Activated CD8-positive, alpha-beta memory T cell treated with anti-CD3 and anti-CD28 coated beads, Interleukin-2, amount 50 U/mL, for 1 hour (primary cell): ENCODE data around the gene DAO.
A peak's percentile ranks its signal among the peaks of the same experiment; 100 is the strongest.
"Not testable (repeated sequence)": the region's sequence is repeated elsewhere in the genome, so short reads cannot be mapped to it uniquely, and the experiment has no call there.

ENCODE experiments used
- DNase-seq: peaks from one replicate; pipeline ENCODE4 v3.0.0-alpha.2; 2020; ENCODE audit errors: extremely low read depth

DAO gene

GRCh38 chr12:108849660-108850059 is 30.2 kb upstream of the DAO start:
- DNase-seq: no peak

DNA sequence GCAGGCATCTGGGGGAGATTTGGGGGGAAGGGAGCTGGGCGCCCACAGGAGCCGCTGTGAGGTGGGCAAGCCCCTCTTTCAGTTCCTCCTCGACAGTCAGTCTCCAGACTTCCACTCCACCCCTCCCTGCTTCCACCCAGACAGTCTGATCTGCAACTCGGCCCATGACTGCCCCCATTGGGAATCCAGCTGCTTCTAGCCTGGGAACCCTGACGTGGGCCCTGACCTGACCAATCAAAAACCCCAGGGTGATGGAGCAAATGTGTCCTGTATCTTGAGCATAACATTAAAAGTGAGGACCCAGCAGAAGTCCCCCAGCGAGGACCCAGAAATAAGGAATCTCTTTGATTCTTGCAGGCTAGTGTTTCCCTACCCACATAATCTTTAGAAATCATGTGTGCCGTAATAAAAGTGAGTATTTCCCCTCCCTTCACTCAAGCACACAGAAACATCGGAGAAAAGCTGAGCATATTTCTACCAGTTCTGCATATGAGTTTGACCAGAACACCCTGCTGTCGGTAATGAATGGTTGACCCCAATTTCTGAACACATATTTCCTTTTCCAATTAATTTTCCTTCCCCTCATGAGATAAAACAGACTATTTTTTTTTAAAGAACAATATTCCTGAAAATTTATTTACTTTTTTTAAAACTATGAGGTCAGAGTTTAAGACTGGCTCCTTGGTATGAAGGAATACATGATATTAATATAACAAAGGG is 28.9 kb upstream of the DAO start:
- DNase-seq: no peak

DNA sequence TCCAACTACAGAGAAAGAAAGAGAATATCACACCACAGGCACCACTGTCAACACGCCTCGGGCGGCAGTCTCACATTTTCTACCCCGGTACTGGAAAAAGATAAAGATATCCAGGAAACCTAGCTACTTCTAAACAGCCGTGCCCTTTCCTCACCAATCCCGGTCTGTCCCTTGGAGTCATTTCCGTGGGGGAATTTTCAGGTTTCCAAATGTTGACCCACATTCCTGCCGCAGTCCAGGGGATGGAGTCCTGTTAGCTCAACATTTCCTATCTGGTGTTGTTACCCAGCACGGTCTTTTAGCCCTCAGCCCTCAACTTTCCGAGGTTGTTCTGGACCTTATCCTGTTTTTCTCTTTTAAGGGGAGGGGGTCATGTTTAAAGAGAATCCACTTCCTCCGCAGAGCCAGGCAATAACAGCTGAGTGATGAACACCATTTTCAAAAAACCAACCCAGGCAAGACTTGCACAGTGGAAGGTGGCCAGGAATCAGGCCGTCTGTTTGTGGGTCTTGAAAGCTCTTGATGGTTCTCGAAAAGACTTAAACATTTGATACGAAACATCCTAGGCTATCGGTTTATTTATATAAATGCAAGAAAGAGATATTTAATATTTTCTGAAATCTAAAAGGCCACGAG is 27.1 kb upstream of the DAO start:
- no peak for DNase-seq

- no peak for DNase-seq
Measured at GRCh38 chr12:108853426-108853825, 26.5 kb upstream of the DAO start.

DNA sequence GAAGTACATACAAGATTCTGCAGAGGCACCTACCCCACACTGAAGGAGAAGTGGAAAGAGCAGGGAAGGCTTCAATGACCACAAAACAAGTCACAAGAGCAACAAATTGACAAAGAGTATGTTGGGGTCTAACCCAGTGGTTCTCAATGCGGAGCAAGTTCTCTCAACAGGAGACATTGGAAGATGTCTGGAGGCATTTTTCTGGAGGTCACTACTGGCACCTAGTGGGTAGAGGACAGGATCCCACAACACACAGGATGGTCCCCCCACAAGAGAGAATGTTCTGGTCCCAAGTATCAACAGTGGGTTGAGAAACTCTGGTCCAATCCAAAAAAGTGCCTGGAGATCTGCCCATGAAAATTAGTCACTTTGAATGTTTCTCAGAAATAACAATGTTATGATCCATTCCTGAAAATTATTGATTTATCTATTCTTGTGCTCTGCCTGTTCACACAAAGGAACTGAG is 25.9 kb upstream of the DAO start:
- no peak for DNase-seq

GRCh38 chr12:108854451-108855283 is 25.2 kb upstream of the DAO start:
- no peak for DNase-seq

DNA sequence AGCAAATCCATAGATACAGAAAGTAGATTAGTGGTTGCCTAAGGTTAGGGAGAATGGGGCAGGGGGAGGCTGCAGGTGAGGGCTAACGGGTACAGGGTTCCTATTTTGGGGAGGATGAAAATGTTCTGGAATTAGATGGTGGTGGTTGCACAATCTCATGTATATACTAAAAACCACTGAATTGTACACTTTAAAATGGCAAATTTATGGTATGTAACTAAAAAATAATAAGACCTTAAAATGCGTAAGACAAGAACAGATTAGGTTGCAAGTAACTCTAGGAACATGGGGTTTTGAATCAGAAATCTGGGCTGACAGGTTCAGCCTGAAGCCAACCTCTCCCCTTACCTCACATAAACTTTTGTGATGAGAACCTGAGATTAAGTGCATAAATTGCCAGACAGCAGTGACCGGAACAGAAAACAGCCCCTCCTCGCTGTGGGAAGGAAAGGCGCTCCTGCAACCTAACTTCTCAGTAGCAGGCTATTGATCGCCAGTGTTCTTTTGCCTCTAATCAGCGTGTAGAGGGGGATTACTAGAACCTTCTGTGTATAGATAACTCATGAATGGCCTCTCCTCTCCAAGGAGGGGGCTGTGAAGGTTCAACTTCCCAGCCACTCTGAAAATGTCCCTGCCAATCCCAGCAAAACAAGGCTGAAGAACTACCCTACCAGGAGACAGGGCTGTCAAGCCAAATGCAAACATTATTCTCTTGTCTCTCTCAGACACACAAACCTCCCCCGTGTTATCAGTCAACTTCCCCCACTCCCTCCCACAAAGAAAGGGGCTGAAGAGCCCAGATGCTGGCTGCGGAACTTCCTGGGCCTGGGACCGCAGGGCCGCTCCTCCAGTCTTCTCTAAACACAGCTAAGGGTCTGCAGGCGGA is 24.4 kb upstream of the DAO start:
- no peak for DNase-seq

GRCh38 chr12:108856170-108856427 is 23.8 kb upstream of the DAO start:
- no peak for DNase-seq

DNA sequence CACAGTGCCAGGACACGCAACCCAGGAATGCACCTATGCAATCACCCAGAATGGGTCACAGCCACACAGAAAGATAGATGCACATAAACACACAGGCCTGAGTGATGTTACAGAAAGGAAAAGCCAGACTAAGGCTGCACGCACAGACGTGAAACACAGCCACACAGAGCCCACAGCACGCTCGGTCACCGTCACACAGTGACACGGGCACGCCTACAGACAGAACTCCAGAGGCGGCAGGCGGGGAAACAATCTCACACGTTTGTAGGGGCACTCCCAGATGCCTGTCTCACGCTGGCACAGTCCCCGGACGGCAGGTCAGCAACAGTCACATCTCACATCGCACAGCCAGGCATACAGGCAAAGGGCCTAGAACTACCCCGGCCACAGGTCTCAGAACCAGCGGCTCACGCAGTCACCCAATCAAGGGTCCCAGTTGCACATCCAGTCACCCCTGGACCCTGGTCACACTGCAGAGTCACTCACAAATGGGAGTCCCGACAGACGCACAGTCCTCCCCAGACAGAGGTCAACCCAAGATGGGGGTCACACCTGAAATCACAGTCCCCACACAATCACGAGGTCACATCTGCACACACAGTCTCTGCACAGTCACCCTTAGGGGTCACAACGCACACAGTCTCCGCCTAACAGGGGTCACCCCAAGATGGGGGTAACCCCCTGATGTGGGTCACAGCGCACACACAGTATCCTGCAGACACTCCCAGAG is 23.3 kb upstream of the DAO start:
- DNase-seq: peak; percentile 48

DNA sequence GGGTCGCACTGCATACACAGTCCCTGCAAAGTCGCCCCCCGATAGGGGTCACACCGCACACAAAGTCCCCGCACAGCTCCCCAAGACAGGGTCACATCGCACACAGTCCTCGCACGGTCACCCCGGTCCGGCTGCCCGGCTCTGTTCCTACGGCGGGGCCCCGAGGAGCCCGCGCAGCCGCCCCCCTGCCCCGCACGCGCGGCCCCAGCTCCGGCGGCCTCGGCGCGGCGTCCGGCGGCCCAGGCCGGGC is 22.8 kb upstream of the DAO start:
- DNase-seq: no peak

- no peak for DNase-seq
Measured at GRCh38 chr12:108858311-108859074, 21.4 kb upstream of the DAO start.

- DNase-seq: not testable (repeated sequence)
Measured at GRCh38 chr12:108859141-108859922, 20.6 kb upstream of the DAO start.

DNA sequence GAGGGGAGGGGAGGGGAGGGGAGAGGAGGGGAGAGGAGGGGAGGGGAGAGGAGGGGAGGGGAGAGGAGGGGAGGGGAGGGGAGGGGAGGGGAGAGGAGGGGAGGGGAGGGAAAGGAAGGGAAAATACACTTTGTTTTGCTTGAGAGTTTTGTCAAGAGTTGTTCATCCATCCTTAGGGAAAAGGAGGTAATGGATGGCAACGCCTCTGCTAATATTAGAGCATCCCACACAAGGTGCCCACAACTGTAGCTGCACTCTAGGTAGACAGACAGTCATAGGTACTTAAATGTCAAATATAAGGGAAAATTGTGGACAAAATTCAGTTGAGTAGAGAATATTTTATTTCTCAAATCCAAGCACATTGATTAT is 20.0 kb upstream of the DAO start:
- DNase-seq: no peak

DNA sequence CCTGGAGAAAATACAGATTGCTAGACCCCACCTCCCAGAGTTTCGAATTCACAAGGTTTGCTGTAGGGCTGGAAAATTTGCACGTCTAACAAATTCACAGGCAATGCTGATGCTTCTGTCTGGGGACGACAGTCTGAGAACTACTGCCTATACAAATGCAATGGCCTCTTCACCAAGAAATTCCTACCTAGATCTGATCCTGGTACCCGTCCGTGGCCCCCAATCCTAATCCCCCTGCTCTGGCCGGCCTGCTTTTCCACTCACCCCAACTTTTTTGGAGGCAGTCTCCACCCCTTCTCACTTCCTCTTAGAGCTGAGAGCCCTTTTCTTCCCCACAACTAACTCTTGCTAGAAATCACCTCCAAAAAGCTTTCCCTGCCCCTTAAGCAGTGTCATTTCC is 19.4 kb upstream of the DAO start:
- DNase-seq: no peak

GRCh38 chr12:108861878-108862587 is 17.9 kb upstream of the DAO start:
- no peak for DNase-seq

GRCh38 chr12:108862588-108862959 is 17.3 kb upstream of the DAO start:
- no peak for DNase-seq

- no peak for DNase-seq
Measured at GRCh38 chr12:108865169-108865568, 14.7 kb upstream of the DAO start.

DNA sequence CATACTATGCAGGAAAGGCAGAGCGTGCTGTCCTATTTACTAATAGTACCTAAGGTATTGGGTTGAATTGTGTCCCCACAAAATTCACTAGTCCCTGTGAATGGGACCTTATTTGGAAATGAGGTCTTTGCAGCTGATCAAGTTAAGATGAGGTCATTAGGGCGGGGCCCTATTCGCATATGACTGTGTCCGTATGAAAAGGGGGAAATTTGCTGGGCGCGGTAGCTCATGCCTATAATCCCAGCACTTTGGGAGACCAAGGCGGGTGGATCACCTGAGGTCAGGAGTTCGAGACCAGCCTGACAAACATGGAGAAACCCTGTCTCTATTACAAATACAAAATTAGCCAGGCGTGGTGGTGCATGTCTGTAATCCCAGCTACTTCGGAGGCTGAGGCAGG is 13.8 kb upstream of the DAO start:
- DNase-seq: not testable (repeated sequence)

GRCh38 chr12:108868781-108869180 is 11.1 kb upstream of the DAO start:
- DNase-seq: no peak

GRCh38 chr12:108875280-108875679 is 4.6 kb upstream of the DAO start:
- no peak for DNase-seq
